ENCODE data around the gene STK39.

DNA sequence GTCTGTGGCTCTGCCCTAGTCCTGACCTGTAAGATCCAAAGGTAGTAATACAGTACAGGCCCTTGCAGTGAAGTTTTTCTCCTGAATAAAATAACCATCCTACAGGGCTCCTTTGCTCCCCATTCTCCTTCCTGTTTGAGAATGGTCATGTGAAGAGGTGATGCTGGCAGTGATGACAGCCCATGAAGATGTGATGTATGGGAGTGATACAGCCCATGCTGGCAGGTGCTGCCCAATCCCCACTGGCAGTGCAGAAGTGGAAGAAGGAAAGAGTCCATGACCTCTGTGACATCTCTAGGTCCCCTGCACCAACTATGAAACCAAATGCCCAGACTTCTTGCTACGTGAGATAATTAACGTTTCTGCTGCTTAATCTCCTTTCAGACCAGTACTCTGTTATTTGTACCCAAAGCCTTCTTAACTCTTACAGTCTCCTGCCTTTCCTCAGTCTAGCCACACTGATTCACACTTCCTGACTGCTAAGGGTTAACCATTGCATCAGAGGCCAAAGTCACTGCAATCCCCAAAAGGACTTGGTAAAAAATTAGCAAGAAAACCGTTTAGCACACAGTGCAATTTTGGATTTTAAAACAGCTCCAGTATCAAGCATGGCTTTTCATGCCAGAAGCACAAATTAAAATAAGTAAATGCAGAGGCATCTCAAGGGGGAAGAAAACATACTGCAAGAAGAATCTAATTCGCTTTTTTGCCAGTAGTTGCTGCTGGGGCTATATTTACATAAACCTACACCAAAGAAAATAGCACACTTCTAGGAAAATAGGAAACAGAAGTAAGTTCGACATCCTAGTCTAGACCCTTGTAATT lies 98.0 kb downstream of the STK39 start:
- TF ChIP-seq, protein P1, sequence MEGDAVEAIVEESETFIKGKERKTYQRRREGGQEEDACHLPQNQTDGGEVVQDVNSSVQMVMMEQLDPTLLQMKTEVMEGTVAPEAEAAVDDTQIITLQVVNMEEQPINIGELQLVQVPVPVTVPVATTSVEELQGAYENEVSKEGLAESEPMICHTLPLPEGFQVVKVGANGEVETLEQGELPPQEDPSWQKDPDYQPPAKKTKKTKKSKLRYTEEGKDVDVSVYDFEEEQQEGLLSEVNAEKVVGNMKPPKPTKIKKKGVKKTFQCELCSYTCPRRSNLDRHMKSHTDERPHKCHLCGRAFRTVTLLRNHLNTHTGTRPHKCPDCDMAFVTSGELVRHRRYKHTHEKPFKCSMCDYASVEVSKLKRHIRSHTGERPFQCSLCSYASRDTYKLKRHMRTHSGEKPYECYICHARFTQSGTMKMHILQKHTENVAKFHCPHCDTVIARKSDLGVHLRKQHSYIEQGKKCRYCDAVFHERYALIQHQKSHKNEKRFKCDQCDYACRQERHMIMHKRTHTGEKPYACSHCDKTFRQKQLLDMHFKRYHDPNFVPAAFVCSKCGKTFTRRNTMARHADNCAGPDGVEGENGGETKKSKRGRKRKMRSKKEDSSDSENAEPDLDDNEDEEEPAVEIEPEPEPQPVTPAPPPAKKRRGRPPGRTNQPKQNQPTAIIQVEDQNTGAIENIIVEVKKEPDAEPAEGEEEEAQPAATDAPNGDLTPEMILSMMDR (IDR thresholded peaks at IDR 0.05): no peak
- no peak for TF ChIP-seq POLR2A (IDR thresholded peaks at IDR 0.05)
